Ovary (tissue), 9 donors: Measurements from ENCODE around the gene PAK5. TPM values are rescaled to one million over a fixed set of nuclear protein-coding genes. Genes with fewer than 3 reads are reported as not detected.
A peak's percentile ranks its signal among the peaks of the same experiment; 100 is the strongest.

ENCODE experiments used
- DNase-seq, 5 donors: peaks; one replicate each; pipeline ENCODE4 v3.0.0-alpha.2; 2019 to 2020
- H3K27ac ChIP-seq, 2 donors: fragments of 200-600 bp; one replicate each; pipeline versions ENCODE4 v1.5.1 to v1.8.0; 2019 to 2022
- H3K27me3 ChIP-seq: fragments of 200-600 bp; one replicate; pipeline ENCODE4 v1.8.0; 2022
- H3K36me3 ChIP-seq: fragments of 200-600 bp; sonication (generic); one replicate; pipeline ENCODE4 v1.5.1; 2019
- H3K4me1 ChIP-seq: one replicate; pipeline ENCODE4 v1.8.1; 2013; ENCODE audit warnings: mild to moderate bottlenecking, moderate library complexity; ENCODE audit not compliant: insufficient read depth
- H3K4me3 ChIP-seq: fragments of 200-600 bp; sonication (generic); one replicate; pipeline ENCODE4 v1.5.1; 2017
- H3K9me3 ChIP-seq, 2 donors: fragments of 200-600 bp in 1 of 2; sonication (generic) in 1 of 2; one replicate each; pipeline versions ENCODE4 v1.5.1 to v1.8.1; 2013 to 2019; ENCODE audit warnings: mild to moderate bottlenecking in 1 of 2, moderate library complexity in 1 of 2
- EP300 ChIP-seq: sonication (generic); formaldehyde crosslinking; IDR thresholded peaks from one replicate; pipeline ENCODE4 v1.6.1; 2017; ENCODE audit warnings: antibody characterized with exemption
- POLR2A ChIP-seq: fragments of 450-650 bp; IDR thresholded peaks from one replicate; pipeline ENCODE4 v1.6.1; 2017; ENCODE audit warnings: antibody characterized with exemption, mild to moderate bottlenecking, moderate library complexity
- WGBS, 3 donors: extraction: QIAGEN DNeasy Blood & Tissue Kit in 1 of 3; methylation state at CpG; one replicate each; pipeline versions ENCODE4 v1.1.5 to v1.1.7; 2013 to 2017; 5-methylcytosine and 5-hydroxymethylcytosine counted together
- intact Hi-C, 4 donors: fragments of 100-400 bp; cut with DNase I; formaldehyde crosslinking; loops; one replicate each; pipeline versions ENCODE4 v1.11.0 to v1.15.1; 2022 to 2023
- polyA plus RNA-seq, 2 donors: library from polyadenylated mRNA; stranded (reverse); fragments of 200-250 nt in 1 of 2; fragments of 350-450 nt in 1 of 2; fragmentation: Illumina TruSeq in 1 of 2; extraction: RNeasy Lipid Tissue Mini Kit (QIAGEN cat#74804) in 1 of 2; gene quantifications; one replicate each; pipeline ENCODE4 v1.2.3, GENCODE V29; 2013 to 2014
- total RNA-seq, 7 donors: library from RNA; depleted of rRNA in 2 of 7; stranded (reverse); fragments of >200 nt in 2 of 7; fragmentation: NEBNext Ultra II Directional in 3 of 7; extraction: Animal tissue kit (Norgen Biotek cat#: 25700) in 3 of 7; gene quantifications; one replicate each; pipeline versions ENCODE4 v1.1.0 to v1.2.4, GENCODE V29; 2016 to 2023
- TF ChIP-seq, protein P1 (sequence below), 3 donors: fragments of 450-650 bp in 2 of 3; fragments of 200-600 bp in 1 of 3; IDR thresholded peaks; one replicate each; pipeline versions ENCODE4 v1.5.1 to v1.8.0; 2016 to 2022; ENCODE audit warnings: antibody characterized with exemption in 3 of 3, mild to moderate bottlenecking in 1 of 3
- donor health status: DM: no; HTN: no; CAD: no; lungs with moderate emphysema.
- donor health status: DM: no; HTN: no; CAD: no.
- donor health status: Bipolar disorder and iron deficiency.
- donor health status: DM: yes; HTN: yes; CAD: no.
- donor health status: DM: no; HTN: no; CAD: no.
- donor health status: DM: yes; HTN: yes; CAD: no.

The PAK5 gene
- total and polyA plus RNA-seq, 9 donors, result under 0.01 to 0.47 (median 0.10) TPM; not detected in 2

DNA sequence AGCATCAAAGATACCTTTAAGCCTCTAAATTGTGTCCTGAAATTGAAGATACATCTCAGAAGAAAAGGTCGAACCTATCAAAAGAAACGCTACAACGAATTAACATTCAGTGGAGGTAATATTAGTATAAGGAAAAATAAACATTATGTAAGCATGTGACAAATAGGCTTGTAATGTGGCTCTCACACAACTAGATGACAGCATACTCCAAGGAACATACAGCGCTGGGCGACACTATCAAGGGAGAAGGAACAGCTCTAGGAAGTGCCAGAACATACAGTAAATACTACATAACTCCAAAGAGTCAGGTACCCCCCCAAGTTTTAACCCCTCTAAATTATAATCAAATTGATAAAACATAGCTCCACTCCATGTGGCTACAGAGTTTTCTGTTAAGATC lies 220.9 kb downstream of the PAK5 start:
- no peaks in the 10 kb centered on the region for H3K36me3 ChIP-seq
- 66 to 72% (median 68%) methylated on average over 5 of the region's 5 CpGs for whole genome bisulfite sequencing, 3 donors
- intact Hi-C loops, result loop anchor here in 1 of 4 donors (10.0 kb wide), 1 partner anchor 1927 kb away; no protein-coding TSS in a partner anchor
- H3K27me3 ChIP-seq, result no peaks in the 10 kb centered on the region
- TF ChIP-seq EP300, result no peak
- no peak for TF ChIP-seq POLR2A
- TF ChIP-seq, protein P1, sequence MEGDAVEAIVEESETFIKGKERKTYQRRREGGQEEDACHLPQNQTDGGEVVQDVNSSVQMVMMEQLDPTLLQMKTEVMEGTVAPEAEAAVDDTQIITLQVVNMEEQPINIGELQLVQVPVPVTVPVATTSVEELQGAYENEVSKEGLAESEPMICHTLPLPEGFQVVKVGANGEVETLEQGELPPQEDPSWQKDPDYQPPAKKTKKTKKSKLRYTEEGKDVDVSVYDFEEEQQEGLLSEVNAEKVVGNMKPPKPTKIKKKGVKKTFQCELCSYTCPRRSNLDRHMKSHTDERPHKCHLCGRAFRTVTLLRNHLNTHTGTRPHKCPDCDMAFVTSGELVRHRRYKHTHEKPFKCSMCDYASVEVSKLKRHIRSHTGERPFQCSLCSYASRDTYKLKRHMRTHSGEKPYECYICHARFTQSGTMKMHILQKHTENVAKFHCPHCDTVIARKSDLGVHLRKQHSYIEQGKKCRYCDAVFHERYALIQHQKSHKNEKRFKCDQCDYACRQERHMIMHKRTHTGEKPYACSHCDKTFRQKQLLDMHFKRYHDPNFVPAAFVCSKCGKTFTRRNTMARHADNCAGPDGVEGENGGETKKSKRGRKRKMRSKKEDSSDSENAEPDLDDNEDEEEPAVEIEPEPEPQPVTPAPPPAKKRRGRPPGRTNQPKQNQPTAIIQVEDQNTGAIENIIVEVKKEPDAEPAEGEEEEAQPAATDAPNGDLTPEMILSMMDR (IDR thresholded peaks at IDR 0.05), result no peak
- no peaks in the 10 kb centered on the region for H3K9me3 ChIP-seq
- H3K4me1 ChIP-seq, result no peaks in the 10 kb centered on the region
- H3K4me3 ChIP-seq, result no peak overlapping the region
- H3K27ac ChIP-seq, result no peak overlapping the region
- no peak for DNase-seq

DNA sequence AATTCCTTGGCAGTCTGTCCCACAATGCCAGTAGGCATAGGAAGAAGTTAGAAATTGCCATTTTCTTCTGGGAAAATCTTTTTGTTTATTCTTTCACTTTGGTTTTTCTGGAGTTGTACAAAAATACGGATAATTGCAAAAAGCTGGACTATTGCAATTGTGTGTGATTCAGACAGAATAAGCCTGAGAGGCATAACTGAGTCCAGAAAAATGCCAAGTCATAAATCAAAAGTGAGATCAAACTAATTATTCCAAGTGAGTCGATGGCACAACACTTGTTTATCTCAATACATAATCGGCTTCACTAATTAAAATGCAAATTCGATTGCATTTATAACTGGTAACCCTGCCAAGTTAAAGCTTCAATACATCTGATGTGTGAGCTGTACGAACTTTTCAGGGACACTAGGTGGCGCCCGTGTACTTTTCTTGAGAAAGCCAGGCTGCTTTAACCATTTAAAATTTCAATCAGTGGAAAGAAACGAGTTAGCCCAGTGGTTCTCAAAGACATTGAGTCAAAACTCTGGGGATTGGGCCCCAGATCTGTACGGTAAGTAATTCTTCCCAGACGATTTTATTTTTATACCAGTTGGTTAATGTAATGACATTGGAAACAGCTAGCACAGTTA lies 221.9 kb downstream of the PAK5 start:
- WGBS, 3 donors, result 1 to 3% (median 2%) methylated on average over 10 of the region's 10 CpGs
- Histone ChIP-seq H3K9me3 (no peaks in the 10 kb centered on the region), H3K4me3 (no peak overlapping the region), H3K27ac (no peak overlapping the region), H3K4me1 (no peaks in the 10 kb centered on the region), H3K27me3 (no peaks in the 10 kb centered on the region), H3K36me3 (no peaks in the 10 kb centered on the region)
- TF ChIP-seq, protein P1 (IDR thresholded peaks at IDR 0.05), result peak; percentile 35 to 57 (median 37)
- no peak for TF ChIP-seq EP300
- DNase-seq, result peak in 4 of 5 donors; percentile 30 to 54 (median 48)
- intact Hi-C loops, result loop anchor here in 1 of 4 donors (10.0 kb wide), 1 partner anchor 1928 kb away; no protein-coding TSS in a partner anchor

DNA sequence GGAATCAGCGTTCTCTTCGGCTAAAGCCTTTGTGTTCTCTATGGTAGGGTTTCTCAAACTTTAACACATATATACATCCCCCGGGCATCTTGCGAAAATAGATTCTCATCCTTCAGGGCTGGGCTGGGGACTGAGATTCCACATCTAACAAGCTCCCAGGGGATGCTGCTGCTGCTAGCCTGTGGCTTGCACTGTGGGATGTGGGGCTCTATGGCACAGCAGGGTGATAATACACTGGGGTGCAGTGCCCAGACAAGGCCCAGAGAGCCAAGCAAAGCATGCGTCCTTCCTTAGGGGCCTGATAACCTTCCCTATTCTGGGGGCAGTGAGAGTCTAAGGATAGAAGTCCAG lies 222.4 kb downstream of the PAK5 start:
- no peak overlapping the region for H3K27ac ChIP-seq
- DNase-seq, result no peak
- WGBS, 3 donors, result 67 to 70% (median 68%) methylated on average over 5 of the region's 5 CpGs

DNA sequence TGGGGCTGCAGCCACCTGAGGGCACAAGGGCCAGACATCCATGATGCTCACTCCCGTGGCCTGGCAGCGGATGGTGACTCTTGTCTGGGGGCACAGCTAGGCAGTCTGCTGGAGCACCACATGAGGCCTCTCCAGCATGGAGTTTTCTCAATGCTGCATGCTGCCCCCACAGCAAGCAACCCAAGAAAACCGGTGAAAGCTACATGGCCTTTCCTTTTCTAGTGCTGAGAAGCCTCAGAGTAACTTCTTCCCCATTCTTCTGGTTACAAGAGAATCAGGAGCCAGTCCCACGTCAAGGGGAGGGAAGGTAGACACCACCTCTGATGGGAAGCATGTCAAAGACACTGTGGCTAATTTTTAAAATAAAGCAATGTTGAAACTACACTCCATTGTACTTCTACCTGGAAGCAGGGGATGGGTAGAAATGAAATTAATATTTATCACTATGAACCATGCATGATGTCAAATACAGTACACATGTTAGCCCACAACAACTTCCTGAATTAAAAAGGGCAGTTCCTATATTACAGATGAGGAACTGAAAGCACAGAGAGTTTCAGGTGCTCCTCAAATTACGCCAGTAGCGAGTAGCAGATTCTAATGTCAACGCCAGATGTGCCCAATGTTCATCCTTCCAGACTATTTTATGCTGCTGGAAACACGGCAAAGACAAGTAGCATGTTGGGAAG lies 223.0 kb downstream of the PAK5 start:
- TF ChIP-seq, protein P1 (IDR thresholded peaks at IDR 0.05), result no peak
- TF ChIP-seq EP300 (no peak), POLR2A (no peak)

More for the DNA sequence above, 222.4 kb downstream of the PAK5 start:
- H3K4me1 ChIP-seq, result no peaks in the 10 kb centered on the region
- H3K4me3 ChIP-seq, result no peak overlapping the region
- intact Hi-C loops, result loop anchor here in 1 of 4 donors (10.0 kb wide), 1 partner anchor 1928 kb away; no protein-coding TSS in a partner anchor
- no peaks in the 10 kb centered on the region for H3K36me3 ChIP-seq
- H3K27me3 ChIP-seq, result no peaks in the 10 kb centered on the region
- TF ChIP-seq, protein P1 (IDR thresholded peaks at IDR 0.05), result no peak
- TF ChIP-seq POLR2A (no peak), EP300 (no peak)
- no peaks in the 10 kb centered on the region for H3K9me3 ChIP-seq

More for the DNA sequence above, 223.0 kb downstream of the PAK5 start:
- no peak for DNase-seq
- H3K27ac ChIP-seq, result no peak overlapping the region
- no peaks in the 10 kb centered on the region for H3K9me3 ChIP-seq
- 68 to 73% (median 73%) methylated on average over 8 of the region's 8 CpGs for WGBS, 3 donors
- no peaks in the 10 kb centered on the region for H3K4me1 ChIP-seq
- H3K27me3 ChIP-seq, result no peaks in the 10 kb centered on the region
- no peak overlapping the region for H3K4me3 ChIP-seq
- no peaks in the 10 kb centered on the region for H3K36me3 ChIP-seq
- intact Hi-C loops, result loop anchor here in 1 of 4 donors (10.0 kb wide), 1 partner anchor 1929 kb away; no protein-coding TSS in a partner anchor
